T47D (cell line): ENCODE data around the gene LGR4.

Experiments used
- DNase-seq, 2 experiments: peaks; one replicate each; pipeline versions ENCODE4 v3.0.0 to v3.0.0-alpha.2; 2011 to 2012; ENCODE audit warnings: low read depth in 1 of 2, low spot score in 1 of 2
- JUND ChIP-seq: IDR thresholded peaks from 2 replicates; pipeline ENCODE4 v1.6.1; 2012; ENCODE audit warnings: low read depth
- in situ Hi-C: cut with HindIII; loops from 2 replicates; pipeline ENCODE4 v1.10.0; 2016; ENCODE audit warnings: low sequenced_read_pairs, low pct_unique_long_range_greater_than_20kb

The LGR4 gene

DNA sequence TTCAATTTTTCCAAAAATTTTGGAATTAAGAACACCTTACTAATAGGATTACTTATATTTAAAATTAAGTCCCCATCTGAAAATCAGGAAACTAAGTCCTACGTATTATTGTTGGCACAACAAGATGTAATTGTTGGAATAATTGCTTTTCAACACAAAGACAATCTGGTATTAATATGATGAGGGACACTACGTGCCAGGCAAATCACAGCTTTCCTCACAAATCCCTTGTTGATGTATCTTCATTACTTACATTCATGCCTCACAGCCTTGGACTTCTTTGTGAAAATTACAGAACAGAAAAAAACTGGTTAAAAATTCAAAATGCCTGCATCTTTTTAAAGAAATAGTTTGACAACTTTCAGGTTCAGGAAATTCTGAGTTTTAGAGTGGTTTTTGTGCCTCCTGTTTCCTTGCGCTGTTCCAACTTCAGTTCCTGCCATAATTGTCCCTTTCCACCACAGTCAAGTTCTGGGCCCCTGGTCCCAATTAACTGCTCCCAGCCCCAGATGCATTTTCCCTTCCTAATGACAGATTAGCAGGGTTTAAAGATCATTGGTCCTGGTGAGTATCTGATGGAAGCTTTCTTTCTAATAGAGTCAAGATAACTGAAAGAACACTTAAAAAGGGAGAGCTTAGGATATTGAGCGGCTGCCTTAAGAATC is 86.3 kb downstream of the LGR4 start:
- no peak for TF ChIP-seq JUND
- in situ Hi-C loops: no loop called here
- DNase-seq: no peak

DNA sequence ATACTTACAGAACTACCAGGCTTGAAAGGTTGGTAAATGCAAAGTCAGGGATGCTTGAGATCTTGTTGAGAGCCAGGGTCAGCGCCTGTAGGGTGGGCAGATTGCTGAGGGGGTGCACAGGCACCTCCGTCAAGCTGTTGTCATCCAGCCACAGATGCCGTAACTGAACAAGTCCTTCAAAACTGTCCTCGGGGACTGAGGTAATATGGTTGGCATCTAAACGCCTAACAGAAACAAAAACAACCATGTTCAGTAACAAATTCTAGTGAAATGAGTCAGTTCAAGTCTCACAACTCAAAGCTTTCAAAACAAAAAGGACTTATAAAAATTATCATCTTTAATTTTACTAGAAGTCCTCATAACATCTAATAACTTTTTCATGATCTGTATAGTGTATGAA is 87.3 kb downstream of the LGR4 start:
- in situ Hi-C loops: no loop called here
- no peak for TF ChIP-seq JUND
- no peak for DNase-seq

DNA sequence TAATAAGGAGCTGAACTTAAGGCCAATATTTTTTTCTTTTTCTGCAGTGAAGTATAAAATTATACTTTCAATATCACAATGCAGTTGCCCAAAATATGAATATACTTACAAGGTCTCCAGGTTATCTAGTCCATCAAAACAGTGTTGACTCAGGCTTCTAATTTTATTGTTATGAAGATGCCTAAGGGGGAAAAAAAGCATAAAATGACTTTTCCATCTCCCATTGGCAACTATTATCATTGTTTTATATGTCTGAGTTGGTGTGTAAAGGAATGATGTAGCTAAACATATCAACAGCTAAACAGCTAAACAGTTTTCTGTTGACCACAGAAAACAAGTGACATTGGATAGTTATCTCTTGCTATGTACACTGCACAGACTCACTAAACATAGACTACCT is 88.4 kb downstream of the LGR4 start:
- TF ChIP-seq JUND: no peak
- in situ Hi-C loops: no loop called here
- DNase-seq: no peak

DNA sequence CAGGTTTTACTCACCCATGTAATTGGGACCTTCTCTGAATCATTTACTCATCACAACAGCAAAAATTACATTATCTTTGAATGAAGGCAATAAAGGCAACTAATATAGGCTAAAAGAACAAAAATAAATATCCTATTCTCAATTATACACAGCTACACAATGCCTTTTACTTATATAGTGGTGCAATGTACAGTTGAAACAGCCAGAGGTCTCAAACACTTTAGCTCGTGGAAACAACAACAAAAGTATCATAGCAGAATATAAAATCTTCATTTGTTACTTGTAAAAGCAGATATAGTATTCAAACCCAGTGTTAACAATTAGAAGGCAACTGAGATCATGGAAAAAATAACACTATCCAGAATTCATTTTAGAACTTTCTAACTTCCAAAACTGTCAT is 88.9 kb downstream of the LGR4 start:
- no peak for DNase-seq
- in situ Hi-C loops: no loop called here
- TF ChIP-seq JUND: no peak

DNA sequence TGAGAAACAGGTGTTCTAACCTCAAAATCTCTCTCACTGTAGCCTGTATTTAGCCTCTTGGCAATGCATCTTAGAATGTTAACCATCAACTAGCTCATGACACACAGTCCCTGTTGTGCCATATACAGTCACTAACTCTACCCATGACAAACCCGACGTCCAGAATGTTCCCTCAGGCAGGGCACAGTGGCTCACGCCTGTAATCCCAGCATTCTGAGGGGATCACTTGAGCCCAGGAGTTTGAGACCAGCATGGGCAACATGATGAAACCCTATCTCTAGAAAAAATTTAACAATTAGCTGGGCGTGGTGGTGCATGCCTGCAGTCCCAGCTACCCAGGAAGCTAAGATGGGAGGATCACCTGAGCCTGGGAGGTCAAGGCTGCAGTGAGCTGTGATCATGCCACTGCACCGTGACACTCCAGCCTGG is 91.3 kb downstream of the LGR4 start:
- no peak for TF ChIP-seq JUND
- in situ Hi-C loops: no loop called here
- no peak for DNase-seq

DNA sequence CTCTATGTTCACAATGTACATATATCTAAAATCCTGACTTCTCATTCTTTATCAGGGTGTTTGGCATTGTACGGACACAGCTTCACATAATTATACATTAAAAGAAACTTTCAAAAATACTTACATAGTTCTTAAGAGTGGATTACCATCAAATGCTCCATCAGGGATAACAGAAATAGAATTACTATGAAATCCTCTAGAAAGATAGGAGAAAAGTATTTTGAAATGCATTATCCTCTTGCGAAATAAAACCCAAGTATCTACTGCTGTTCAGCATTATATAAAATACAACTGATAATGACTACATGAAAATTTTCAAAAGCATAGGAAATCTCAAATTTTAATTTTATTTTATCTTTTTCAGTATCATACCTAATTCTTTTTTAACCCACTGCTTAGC is 91.8 kb downstream of the LGR4 start:
- no peak for TF ChIP-seq JUND
- in situ Hi-C loops: no loop called here
- no peak for DNase-seq

DNA sequence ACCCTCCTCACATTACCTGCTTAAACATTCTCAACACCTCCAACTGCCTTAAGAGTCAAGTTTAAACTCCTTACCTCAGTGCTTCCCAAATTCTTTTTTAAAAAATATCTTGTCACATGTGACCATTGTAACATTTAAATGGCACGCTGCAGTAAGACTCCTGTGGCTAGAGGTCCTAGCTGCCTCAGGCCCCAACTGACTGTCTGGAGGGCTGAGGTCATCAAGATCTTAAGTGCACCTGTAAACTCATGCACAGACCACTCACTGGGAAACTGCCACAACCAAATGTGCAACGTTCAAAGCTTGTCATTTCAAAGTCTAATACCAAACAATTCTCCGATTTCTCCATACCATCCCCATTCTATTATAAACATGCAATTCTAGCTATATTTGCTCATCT is 93.1 kb downstream of the LGR4 start:
- in situ Hi-C loops: no loop called here
- DNase-seq: no peak

DNA sequence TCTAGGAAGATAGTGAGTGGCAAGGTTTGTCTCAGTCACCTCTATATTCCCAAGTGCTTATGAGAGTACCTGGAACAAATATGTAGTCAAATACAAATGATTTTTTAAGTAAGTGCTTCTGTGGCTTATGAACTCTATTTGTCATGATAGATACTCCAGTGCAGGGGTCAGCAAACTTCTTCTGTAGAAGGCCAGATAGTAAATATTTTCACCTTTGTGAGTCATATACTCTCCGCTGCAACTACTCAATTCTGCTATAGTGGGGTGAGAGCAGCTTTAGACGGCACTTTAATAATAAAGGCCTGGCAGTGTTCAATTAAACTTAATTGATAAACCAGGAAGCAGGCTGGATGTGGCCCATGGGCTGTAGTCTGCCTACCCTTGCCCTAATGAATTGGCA is 97.2 kb downstream of the LGR4 start:
- no peak for DNase-seq
- in situ Hi-C loops: no loop called here
- TF ChIP-seq JUND: no peak

More for the DNA sequence above, 93.1 kb downstream of the LGR4 start:
- TF ChIP-seq JUND: no peak

DNA sequence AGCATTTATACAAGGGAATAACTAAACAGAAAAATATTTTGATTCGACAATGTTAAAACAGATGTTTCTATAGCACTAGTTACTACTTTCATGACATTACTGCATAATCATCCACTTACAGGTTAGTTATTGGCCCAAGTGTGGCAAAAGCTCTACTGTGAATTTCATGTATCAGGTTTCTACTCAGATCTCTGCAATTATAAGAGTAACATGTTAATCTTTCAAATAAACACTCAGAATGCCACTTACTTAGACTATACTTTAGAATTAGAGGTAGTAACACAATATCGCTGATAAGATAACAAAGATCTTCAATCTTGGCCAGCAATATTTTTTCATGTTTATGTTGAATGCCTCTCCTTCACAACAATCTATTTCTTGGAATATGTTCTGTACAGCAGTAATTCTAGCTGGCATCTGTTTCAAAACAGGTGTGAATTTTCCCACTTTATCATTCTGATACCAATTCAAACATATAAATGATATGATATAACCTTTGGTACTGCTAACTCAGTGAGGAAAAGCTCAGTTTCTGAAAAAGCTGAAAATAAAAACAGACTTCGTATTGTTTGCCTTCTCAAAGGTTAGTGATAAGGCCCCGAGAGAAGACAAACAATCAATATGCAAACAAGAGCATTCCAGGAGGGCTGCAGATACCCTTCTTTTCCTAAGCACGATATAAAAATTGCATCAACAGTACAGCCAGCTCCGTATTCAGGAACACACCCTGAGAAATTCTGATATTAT is 98.6 kb downstream of the LGR4 start:
- no peak for TF ChIP-seq JUND
- DNase-seq: no peak
- in situ Hi-C loops: no loop called here

DNA sequence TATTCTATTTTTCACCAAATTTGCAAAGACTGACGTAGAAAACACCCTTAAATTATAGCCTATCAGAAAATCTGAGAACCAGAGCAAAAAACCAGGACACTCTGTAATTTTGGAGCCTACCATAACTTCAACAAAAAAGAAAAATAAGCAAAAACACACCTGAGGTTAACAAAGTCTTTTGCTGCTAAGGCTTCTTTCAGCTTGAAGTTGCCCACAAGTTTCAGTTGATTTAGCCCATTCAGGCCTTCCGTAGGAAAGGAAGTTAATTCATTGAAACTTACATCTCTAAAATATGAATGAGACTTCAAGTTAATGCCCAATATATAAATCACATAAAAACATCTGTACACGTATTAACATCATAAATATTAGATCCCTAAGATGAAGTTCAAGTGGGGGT is 99.2 kb downstream of the LGR4 start:
- no peak for DNase-seq
- no peak for TF ChIP-seq JUND
- in situ Hi-C loops: no loop called here

DNA sequence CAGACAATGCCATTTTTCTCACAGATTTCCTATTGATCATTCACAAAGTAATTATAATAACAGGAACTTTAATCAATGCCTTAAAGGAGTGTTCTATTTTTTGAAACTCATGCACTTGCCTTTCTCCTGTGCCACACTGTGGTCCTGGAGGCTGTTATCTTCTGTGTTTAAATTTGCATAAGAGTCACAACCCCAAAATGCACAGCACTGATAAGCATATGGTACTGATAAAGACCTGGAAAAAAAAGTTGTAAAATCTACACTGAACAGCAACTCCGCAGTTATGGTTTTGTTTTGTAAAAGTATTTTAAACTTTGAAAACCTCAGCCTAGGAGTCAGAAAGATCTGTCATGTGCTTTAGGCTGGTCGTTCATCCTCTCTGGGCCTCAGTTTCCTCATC is 100.4 kb downstream of the LGR4 start:
- no peak for DNase-seq
- in situ Hi-C loops: no loop called here
- TF ChIP-seq JUND: no peak

DNA sequence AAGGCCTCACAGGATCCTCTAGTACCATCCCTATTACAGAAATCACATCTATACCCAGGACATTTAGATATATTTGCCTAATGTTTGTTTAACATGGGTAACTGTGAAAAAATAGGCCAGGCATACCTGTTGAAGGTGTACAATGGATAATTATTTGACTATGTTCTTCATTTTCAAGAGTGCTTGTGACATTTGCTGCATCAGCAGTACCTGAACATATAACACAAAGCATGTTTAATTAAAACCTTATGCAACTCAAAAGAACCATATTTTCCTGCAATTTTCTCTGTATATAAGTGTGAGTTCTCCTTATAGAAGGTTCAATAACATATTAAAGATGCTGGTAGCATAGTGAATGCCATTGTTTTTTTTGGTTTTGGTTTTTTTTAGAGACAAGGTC is 101.1 kb downstream of the LGR4 start:
- DNase-seq: no peak
- no peak for TF ChIP-seq JUND
- in situ Hi-C loops: no loop called here

DNA sequence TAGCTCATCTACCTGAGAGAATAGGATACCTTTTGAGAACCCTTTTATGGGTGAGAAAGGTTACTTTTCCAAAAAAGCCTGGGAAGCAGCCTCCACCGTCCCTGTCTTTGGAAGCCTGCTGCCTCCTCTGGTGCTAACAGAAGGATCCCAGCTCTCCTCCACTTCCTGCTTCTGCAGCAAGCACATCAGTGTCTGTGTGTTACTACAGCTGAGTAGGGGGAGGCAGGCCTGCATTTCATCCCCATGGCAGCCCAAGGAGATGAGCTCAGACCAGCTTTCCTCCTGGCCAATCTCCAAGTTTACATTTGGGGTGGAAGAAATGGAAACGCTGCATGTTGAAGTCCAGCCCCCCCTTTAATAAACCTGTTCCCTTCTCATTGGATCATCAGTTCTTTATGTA is 102.2 kb downstream of the LGR4 start:
- in situ Hi-C loops: no loop called here
- TF ChIP-seq JUND: no peak
- no peak for DNase-seq
